Fibroblast of peridontal ligament (primary cell): Measurements from ENCODE around the gene ADGRA1.
A peak's percentile ranks its signal among the peaks of the same experiment; 100 is the strongest.
"Not testable (repeated sequence)": the region's sequence is repeated elsewhere in the genome, so short reads cannot be mapped to it uniquely, and the experiment has no call there.

Experiments used
- DNase-seq: peaks from one replicate; pipeline ENCODE4 v3.0.0-alpha.2; 2010; ENCODE audit errors: extremely low read depth

The ADGRA1 gene

DNA sequence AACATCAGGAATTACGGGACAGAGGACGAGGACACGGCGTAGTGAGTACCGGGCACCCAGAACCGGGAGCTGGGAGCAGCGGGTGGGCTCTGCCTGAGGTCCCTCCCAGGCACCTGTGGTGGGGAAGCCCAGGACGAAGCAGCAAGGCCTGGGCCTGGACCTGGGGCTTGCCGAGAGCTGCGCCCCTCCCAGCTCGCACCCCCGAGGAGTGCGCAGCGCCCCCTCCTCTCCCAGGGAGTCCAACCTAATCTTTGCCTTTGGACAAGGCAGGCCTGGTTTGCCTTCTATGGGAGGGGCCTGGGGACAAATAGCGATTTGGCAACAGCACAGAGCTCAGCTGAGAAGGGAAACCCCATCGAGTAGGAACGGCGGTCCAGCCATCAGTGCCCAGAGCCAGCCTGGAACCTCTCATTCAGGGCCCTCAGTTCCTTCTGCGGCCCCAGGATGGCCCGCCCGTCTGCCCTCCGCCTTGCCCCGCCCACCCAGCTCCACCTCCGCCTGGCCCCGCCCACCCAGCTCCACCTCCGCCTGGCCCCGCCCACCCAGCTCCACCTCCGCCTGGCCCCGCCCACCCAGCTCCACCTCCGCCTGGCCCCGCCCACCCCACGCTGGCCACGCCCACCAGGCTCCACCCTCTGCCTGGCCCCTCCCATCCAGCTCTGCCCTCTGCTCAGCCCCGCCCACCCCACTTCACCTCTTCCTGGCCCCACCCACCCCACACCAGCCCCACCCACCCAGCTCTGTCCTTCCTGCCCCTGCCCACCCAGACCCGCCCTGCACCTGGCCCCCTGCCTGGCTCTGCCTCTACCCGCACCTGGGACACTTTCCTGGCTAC lies 39.8 kb downstream of the ADGRA1 start:
- no peak for DNase-seq

DNA sequence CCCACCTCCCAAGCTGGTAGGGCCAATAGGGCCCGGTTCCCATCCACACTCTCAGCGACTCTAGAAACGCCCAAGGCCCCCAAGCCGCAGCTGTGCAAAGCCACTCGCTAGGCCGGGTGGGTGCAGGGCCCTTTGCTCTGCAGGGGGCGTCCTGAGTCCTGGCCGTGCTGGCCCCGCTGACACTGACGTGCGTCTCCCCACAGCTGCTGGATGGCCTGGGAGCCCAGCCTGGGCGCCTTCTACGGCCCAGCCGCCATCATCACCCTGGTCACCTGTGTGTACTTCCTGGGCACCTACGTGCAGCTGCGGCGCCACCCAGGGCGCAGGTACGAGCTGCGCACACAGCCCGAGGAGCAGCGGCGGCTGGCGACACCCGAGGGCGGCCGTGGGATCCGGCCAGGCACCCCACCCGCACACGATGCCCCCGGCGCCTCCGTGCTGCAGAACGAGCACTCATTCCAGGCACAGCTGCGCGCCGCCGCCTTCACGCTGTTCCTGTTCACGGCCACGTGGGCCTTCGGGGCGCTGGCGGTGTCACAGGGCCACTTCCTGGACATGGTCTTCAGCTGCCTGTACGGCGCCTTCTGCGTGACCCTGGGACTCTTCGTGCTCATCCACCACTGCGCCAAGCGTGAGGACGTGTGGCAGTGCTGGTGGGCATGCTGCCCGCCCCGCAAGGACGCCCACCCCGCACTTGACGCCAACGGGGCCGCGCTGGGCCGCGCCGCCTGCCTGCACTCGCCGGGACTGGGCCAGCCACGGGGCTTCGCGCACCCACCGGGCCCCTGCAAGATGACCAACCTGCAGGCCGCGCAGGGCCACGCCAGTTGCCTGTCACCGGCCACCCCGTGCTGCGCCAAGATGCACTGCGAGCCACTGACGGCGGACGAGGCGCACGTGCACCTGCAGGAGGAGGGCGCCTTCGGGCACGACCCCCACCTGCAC lies 40.7 kb downstream of the ADGRA1 start:
- DNase-seq: no peak

- no peak for DNase-seq
Measured at GRCh38 chr10:133129071-133129858, 41.5 kb downstream of the ADGRA1 start.

DNA sequence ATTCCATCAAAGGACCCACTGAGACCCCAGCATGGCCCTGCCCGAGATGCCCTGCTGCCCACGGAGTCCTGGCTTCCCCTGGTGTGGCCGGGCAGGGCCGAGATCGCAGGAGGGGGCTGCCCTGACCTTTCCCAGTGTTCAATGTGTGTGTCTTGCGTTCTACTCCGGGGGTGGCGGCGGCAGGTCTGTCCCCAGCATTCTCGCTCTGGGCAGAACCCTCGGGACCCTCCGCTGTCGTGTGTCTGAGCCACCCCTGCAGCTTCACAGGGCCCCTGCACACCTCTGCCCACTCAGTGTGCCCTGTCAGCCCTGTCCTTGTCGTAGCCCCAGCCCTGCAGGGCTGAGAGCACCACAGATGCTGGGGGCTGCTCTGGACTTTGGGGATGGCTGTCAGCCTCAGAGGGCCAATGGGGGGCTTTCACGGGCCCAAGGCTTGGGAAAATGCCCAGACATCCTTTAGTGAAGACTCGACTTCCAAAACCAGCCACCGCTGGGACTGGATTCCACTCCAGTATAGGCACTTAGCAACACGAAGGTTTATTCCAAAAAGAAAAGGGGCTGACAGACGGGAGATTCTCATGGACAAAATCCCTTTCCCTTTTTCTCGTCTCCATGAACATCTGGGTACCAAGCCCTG lies 42.3 kb downstream of the ADGRA1 start:
- no peak for DNase-seq

- DNase-seq: no peak
Measured at GRCh38 chr10:133130602-133131001, 42.9 kb downstream of the ADGRA1 start.

DNA sequence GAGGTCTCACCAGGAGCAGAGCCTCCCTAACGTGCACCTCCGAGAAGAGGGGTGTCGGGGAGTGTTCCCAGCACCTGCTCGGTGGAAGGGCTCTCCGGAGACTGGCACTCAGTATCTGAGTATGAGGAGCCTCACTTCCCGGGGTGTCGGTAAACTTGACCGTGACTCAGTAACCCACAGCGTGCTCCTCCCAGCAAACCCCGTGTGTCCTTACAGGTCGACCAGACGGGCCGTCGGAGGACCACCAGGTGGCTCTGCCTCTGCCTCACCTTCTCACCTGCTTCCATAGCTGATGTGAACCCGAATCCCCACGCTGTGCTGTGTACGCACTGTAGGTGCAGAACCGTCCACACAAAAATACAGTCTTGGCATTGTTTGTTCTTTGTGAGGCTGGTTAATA lies 43.3 kb downstream of the ADGRA1 start:
- DNase-seq: no peak

DNA sequence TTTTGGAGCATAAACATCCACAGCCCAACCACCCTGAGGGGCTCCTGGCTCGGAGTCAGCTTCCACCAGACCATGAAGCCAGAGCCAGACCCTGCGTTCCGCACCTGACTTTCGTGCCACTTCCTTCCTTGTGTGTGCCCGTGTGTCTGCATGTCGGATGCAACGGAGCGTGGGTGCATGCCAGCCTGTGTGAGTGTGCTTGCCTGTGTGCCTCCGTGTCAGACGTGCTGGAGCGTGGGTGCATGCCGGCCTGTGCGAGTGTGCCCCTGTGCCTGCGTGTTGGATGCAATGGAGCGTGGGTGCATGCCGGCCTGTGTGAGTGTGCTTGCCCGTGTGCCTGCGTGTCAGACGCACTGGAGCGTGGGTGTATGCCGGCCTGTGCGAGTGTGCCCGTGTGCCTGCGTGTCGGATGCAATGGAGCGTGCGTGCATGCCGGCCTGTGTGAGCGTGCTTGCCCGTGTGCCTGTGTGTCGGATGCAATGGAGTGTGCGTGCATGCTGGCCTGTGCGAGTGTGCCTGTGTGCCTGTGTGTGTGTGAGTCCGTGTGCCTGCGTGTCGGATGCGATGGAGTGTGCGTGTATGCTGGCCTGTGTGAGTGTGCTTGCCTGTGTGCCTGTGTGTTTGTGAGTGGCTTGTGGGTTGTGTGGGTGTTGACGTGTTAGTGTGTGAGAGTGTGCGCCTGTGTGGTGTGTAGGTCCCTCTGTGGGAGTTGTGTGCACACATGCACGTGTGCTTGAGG lies 44.2 kb downstream of the ADGRA1 start:
- DNase-seq: no peak

DNA sequence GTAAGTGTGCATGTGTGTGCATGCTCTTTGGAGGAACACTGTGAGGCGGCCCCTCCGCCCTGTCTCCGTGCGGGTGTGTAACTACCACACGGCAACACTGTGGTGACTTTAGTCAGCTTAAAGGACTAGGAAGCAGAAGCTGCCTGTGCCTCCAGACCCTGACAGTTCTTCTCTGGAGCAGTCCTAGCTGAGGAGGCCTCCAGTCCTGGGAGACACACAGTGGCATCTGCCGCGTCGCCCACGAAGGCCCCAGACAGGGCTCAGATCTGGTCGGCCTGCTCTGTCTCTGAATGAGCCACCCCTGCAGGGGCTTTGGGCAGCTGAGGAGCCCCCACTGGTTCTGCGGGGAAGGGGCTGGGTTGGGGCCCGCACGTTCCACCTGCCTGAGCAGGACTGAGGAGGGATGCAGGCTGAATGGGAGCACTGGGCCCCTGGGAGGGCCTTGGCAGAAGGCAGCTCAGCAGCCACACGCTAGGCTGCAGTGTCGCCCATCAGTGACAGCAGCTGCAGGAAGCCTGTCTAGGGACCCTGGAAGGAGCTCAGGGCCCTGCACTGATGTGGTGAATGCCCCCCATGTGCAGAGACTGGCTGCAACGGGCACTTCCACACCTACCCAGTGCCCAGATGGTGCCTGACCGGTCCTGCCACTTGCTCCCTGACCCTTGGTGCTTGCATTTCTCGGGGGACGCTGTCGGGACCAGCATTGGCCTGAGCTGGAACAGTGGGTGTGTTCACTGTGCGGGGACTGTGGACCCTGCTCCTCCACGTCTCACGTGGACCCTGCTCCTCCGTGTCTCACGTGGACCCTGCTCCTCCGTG lies 45.0 kb downstream of the ADGRA1 start:
- no peak for DNase-seq

DNA sequence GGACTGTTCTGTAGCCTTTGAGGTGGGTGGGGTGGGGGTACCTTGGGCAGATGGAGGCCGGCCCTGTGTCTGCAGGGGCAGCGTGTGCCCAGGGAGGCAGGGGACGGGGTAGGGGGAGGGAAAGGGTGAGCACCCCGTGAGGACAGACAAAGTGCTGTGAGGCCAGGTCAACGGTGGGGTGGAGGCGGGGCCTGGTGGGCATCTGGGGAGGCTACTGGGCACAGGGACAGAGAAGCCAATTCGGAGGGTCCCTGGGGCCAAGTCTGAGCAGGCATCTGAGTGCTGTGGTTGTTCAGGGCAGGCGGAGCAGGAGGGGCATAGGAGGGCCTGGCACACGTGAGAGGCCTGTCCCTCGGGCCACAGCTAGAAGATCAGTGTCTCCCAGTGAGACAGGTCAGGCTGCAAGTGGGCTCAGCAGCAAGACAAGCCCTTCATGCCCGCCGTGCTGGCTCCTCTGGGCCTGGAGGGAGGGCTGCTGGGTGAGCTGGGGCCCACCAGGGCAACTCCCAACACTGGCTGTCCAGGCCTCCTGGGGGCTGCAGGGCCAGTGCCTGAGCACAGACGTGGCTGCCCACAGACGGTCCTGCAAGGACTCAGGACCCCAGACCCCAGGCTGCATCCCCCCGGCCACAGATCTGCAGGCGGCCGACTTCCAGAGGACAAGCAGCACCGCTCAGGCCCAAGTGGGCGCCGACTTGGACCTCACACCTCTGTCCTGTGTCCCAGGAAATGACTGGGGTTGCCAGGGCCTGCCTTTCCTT lies 45.9 kb downstream of the ADGRA1 start:
- DNase-seq: no peak

- peak; percentile 2 for DNase-seq
Measured at GRCh38 chr10:133134411-133135115, 46.8 kb downstream of the ADGRA1 start.

DNA sequence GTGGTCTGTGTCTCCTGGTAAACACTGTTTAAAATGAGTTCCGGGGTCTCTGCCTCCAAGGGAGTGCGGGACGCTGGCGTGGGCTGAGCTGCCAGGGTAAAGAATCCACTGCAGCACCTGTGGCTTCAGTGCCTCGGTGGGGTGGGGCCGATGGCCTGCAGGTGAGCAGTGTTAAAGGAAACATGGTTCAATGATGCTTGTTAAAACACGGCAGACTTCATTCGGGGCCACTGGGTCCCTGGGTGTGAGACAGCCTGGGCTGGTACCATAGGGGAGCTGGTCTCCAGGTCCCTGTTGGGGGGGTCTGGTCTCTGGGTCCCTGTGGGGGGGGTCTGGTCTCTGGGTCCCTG lies 47.4 kb downstream of the ADGRA1 start:
- DNase-seq: no peak

GRCh38 chr10:133137486-133138145 lies 49.9 kb downstream of the ADGRA1 start:
- not testable (repeated sequence) for DNase-seq

GRCh38 chr10:133139551-133140065 lies 51.9 kb downstream of the ADGRA1 start:
- DNase-seq: no peak

DNA sequence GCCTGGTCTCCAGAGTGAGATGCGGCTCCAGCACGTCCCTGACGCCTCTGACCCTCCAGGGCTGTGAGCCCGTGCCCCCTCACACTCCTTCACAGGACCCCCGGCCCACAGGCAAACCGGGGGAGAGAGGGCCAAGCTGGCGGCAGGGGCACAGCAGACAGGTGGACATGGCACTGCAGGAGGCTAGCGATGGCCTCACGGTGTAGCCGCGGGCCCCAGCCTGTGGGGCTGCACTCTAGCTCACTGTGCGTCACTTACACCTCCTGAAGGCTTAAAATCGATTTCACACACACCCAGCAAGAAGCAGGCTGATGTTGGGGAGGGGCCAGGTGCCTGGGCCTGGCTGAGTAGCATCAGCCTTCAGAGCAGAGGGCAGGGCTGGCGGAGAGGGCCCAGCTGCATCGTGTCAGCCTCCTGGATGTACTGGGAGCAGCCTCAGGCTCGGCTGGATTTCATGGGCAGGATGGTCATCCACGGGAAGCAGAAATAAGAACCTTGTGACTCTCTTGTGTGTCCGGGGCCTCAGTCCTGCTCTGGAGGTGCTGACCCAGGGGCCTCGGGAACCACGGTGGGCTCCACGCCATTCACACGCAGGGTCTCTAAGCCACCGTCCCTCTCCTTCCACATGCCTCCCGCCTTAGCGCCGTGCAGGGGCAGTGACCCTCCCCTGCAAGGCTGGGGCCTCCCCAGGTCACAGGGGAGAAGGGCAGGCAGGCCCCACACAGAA lies 52.9 kb downstream of the ADGRA1 start:
- DNase-seq: no peak

DNA sequence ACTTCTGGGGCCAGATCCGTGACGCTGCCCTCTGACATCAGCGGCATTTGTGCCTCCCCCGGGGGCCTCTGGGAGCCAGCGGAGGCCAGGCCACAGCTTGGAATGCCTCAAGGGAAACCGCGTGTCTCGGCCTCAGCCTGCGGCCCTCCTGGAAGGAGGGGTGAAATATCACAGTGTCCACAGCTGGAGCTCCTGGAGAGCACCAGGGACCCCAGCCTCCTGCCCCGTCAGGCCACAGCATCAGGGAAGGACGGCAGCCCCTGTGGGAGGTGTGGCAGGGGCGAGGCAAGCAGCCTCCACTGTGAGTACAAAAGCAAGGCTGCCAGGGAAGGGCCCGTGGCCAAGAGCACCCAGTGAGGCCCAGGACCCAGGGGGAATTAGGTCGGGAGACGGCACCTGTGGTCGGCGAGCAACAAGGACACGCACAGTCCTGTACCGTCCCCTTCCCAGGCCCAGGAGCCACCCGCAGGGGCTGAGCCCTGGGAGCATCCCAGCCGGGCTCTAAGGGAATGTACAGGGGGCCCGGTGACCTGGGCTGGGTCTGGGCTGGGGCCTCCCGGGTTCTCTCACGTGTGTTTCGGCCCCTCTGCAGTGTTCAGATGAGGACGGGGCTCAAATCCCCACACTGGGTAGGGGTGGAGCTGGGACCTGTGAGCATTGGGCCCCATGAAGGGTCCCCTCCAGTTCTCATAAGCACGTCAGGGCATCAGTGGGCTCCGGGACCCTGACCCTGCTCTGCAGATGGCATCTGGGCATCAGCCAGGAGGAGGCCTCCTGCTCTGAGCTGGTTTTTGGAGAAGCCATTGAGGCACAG lies 53.6 kb downstream of the ADGRA1 start:
- no peak for DNase-seq

DNA sequence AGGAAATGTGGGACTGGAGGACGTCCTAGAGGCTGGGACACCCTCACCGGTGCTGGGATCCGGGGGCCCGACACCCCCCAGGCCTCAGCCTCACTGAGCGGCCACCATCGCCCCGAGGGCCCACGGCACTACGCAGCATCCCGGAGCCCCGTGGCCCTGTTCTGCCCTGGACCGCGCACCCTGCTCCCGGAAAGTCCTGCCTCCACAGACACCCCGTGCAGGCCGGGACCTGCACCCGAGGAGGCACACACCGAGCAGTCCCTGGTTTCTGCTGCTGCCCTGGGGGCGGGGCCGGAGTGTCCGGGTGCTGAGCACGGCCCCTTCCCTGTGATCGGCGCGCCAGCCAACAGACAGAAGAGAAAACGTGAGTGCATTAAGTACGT lies 54.2 kb downstream of the ADGRA1 start:
- no peak for DNase-seq
